GM19035 (cell line): ENCODE data around the gene CDC42EP3.

Source experiments
- ATAC-seq: cut with Tn5 transposase; IDR thresholded peaks from one replicate; pipeline ENCODE4 v1.9.1; 2021; ENCODE audit not compliant: unreplicated experiment

CDC42EP3 gene

DNA sequence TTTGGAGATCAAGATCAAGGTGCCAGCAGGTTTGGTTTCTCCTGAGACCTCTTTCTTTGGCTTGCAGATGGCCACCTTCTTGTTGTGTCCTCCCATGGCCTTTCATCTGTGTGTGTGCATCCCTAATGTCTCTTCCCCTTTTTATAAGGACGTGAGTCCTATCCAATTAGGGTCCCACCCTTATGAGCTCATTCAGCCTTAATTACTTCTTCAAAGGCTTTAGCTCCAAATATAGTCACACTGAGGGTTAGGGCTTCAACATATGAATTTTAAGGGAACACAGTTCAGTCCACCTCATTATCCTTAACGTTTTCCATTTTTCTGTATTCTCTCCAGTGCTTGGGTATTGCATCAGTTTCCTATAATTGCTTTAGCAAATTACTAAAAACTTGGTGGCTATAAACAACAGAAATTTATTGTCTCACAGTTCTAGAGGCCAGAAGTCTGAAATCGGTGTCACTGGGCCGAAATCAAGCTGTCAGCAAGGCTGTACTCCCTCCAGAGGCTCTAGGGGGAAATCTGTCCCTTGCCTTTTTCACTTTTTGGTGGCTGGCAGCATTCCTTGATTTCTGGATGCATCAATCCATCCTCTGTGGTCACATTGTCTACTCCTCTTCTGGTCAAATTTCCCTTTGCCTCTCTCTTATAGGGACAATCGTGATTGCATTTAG, 34.1 kb downstream of the CDC42EP3 start:
- no peak for ATAC-seq

DNA sequence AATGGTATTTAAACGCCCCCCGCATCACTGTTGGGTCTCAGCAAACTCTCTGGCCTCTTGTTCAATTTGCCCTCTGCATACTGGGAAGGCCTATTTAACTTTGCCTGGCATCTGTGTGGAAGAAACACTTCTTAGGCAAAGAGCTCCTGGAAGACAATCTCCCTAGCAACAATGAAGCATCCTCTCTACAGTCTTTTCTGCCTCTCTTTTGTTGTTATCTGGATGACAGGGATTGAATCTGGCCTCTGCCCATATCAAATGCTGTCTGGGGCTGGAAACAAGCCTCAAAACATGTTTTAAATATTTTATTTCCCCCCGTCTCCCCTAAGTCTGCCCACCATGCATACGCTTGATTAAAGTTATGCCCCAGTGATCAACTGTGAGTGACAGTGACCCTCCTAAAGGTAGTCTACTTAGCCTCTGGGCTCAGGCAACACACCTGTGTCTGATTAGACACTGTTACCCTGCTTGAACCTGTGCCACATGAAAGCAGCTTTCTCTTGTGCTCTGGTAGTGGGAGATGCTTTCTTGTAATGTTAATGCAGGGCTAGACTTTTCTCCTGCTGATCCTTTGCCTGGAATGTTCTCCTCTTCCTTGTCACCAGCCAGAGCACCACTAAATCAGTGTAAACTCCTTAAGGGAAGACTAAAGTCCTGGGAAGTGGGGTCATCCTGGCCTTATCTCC, 34.9 kb downstream of the CDC42EP3 start:
- no peak for ATAC-seq

DNA sequence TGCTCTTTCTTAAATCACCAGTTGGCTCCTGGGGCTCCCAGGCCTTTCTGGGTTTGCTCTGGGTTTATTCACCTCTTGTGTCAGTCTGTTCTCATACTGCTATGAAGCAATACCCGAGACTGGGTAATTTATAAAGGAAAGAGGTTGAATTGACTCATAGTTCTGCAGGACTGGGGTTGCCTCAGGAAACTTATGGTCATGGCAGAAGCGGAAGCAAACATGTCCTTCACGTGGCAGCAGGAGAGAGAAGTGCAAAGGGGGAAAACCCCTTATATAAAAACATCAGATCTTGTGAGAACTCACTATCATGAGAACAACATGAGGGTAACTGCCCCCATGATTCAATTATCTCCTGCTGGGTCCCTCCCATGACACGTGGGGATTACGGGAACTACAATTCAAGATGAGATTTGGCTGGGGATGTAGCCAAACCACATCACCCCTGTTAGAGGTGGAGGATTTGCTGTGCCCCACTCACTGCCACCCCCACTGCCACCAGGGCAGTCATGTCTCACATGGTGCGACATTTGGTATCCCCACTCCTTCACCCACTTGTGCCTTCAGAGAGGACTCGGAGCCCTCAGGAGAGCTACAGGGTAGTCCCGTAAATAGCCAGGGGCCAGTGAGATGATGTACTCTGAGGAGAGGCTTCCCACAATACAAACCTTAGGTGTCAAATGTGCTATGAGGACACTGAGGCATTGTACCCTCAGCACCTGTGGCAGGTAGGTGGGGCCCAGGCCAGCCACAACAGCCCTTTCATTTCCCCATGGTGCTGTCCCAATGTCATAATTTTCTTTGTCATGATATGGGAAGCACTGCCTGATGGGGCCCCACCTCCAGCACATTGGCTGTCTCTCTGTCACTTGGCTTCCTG, 35.7 kb downstream of the CDC42EP3 start:
- ATAC-seq = peak; percentile 75

DNA sequence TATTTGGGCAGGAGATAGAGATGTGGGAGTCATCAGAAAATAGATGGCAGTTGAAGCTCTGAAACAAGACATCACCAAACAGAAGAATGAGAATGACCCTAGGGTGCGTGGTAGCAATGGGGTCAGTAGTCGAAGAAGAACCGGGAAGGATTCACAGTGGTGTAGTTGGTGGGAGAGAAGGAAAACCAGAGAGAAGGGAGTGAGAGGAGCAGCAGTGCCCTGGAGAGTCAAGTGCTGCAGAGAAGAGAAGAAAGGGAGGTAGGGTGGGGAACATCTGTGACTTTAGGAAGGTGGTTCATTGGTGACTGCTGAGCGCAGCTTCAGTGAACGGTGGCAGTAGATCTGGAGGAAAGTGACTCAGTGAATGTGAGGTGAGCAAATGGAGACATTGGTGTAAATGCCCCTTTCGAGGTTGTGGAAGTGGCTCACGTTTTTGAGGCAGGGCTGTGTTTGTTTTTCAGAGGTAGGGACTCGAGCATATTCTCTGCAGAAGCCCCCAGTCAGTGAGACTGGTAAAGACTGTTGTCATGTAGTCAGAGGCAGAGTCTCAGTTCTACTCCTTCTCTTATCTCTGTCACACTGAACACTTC, 36.4 kb downstream of the CDC42EP3 start:
- ATAC-seq = no peak

DNA sequence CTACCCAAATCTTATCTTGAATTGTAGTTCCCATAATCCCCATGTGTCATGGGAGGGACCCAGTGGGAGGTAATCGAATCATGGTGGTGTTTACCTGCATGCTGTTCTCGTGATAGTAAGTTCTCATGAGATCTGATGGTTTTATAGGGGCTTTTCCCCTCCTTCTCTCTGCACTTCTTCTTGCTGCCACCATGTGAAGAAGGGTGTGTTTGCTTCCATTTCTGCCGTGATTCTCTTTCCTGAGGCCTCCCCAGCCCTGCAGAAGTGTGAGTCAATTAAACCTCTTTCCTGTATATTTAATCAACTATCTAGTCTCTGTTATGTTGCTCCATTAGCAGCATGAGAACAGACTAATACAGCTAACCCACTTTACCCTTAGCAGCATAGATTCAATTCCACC, 37.6 kb downstream of the CDC42EP3 start:
- no peak for ATAC-seq

DNA sequence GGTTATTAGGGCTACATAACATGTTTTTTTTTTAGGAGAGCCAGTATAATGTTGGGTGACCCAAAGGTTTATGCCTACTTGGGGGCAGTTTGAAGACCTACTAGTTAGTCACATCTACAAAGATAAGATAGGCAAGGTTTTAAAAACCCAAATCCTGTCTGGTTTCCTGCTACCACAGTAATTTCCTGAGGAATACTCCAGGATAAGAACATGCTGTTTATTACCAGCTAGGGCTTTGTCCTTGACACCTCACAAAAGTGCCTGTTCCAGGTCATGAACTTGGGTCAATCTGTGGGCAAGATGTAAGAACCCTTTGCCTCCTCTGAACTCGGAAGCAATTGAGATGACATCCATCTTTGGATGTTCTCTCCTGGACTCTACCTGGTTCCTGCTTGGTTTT, 38.2 kb downstream of the CDC42EP3 start:
- no peak for ATAC-seq

DNA sequence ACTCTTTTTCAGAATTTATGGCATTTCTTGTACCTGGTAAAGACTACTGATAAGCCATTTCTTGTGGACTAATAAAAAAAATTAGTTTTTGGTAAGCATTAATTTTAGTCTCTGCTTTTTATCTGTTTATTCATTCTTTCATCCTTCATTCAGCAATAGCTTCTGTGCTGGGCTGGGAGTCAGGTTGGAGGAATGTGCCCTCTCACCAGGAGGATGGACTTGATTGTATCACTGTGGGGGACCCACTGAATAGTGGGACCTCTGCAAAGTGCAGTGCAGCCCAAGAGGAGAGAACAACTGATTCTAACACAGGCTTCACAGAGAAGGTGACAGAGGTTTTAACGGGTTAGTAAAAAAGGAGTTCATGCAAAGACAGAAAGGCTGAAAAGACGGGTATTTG, 39.1 kb downstream of the CDC42EP3 start:
- no peak for ATAC-seq

DNA sequence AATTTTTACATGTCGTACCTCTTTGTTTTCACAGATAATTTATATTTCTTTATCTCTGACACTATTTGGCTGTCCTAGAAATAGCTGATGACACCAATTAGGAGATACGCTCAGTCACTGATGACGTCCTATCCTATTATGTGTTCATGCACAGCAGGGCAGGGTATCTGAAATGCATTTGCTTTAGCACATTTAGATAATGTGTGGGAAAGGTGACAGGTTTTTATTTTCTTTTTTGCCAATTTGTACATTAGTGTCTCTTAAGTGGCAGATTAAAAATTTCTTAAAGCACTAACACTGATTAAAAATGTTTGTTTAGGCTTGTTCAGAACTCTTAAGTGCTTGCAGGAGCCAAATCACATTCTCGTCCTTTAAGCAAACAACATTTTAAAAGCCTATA, 39.7 kb downstream of the CDC42EP3 start:
- no peak for ATAC-seq

DNA sequence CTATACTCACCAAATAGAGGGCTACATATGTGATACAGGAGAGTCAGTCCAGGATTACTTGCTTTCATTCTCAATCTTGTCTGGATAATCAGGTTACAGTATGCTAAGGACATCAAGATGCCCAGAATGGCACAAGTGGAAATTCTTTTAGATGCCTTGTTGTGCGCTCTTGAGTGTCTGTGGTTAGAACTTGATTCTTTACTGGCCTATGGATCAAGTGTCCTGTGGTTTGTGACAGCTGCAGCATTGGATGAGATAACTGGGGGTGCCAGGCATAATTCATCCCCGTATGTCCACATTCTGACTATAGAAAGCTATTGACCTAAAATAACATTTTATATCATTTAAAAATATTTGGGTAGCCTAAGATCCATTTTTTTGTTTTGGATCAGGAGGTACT, 40.1 kb downstream of the CDC42EP3 start:
- ATAC-seq = no peak

DNA sequence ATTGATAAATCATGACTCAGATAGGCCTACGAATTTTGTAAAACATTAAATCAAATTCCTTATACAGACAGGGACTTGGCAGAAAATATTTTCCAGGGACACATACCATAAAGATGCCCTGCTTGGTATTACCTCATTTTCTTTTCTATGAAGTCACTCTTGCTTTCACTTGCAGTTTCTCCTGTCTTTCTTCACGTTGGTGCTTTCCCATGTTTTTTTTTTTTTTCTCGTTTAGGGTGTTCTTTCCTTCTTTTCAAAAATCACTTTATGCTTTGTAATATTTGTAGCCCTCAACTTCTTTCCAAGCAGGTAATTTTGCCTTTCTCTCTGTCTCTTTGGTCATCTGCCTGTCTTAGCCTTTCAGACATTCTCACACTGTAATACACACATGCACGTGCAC, 40.7 kb downstream of the CDC42EP3 start:
- no peak for ATAC-seq

DNA sequence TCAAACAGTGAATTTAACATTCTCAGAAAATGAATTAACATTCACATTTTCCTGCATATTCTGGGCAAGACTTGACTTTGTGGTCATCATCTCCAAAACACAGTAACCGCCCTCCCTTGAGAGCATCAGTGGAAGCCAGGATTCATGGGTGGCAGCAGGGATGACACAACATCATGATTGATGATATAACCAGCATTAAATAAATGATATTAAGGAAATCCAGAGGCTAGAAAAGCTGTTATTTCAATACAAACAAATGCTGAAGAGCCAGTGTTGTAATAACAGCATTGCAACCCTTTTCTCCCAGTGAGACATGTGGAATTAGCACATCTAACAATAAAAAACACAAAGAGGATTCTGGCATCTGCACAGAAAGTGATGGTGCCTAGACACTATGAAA, 41.1 kb downstream of the CDC42EP3 start:
- no peak for ATAC-seq

DNA sequence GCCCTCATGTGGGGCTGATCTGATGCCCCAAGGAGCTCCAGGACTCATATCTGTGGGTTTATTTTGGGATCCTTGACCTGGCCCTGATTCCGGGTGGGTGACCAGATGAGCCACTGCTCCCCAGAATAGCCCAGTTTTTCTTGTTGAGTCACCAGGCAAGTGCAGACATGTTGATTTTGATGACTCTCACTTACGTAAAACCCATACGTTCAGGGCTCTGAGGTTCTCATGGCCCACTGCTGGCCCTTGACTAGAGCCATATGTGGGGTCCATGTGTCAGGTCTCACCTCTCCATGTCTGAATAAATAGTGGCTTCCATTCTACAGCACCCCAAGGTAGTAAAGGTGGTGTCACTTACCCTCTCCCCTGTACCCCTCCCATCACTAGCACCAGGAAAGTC, 41.9 kb downstream of the CDC42EP3 start:
- ATAC-seq = no peak

DNA sequence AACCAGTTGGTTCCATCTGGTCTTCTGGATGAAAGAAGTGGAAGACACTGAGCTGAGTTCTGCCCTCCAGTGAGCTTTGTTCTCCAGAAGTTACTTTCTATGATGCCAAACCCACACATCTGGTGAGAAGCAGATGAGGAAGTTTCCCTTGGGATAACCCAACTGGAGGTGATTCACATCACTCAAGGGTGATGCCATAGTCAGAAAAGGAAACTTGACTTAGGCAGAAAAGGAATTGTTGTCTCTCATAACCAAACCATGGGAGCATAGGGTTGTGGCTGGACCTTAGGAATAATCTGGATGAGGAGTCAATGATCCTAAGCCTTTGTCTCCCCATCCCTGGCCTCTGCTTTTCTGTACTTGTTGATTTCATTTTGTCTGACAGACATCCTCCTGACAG, 43.7 kb downstream of the CDC42EP3 start:
- ATAC-seq = no peak

DNA sequence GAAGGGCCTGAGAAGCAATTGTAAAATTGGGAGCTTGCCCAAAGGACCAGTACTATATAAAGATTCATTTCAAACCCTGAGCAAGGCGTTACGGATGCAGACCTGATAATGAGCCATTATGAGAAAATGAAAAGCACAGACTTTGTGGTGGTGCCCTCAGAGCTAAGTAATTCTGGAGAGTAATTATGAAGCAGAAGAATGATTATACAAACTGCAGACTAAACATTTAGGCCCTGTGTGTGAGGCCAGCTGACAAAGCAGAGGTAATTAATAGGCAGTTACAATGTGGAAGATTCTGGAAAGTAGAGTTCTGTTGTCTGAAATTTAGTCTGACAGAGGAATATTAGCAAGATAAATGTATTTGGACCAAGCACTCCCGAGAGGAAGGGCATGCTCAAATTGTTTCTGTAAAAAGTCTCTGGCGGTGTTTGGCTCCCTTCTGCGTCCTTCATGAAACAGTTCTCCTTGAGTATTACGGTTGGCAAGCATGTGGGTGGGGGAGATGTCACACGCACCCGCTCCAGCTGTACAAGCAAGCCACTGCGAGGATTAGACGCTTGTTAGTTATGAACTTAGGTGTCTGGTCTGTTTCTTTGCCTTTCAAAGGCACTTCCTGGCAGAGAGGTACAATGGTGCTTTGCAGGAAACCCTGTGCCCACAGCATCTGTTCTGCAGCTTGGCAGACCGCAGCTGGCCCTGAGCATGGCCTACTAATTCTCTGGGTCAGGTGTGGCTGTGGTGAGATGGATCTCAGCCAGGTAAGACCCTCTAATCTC, 45.5 kb downstream of the CDC42EP3 start:
- ATAC-seq = no peak

DNA sequence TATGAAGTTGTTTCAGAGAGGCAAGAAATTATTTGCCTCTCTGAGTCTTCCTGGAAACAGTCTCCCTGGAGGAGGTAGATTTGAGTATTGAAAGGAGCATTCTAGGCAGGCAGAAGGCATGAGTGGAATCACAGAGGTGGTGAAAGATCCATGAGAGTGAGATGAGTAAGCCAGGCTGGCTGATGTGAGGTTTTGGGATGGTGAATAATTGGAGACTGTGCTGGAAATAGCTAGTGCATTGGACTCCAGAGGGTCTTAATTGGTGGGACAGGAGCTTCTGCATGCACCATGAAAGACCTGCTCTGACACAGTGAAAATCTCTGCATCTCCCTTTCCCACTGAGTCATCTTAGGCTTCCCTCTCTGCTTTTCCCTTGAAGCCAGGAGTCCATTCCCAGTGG, 46.3 kb downstream of the CDC42EP3 start:
- ATAC-seq = no peak

DNA sequence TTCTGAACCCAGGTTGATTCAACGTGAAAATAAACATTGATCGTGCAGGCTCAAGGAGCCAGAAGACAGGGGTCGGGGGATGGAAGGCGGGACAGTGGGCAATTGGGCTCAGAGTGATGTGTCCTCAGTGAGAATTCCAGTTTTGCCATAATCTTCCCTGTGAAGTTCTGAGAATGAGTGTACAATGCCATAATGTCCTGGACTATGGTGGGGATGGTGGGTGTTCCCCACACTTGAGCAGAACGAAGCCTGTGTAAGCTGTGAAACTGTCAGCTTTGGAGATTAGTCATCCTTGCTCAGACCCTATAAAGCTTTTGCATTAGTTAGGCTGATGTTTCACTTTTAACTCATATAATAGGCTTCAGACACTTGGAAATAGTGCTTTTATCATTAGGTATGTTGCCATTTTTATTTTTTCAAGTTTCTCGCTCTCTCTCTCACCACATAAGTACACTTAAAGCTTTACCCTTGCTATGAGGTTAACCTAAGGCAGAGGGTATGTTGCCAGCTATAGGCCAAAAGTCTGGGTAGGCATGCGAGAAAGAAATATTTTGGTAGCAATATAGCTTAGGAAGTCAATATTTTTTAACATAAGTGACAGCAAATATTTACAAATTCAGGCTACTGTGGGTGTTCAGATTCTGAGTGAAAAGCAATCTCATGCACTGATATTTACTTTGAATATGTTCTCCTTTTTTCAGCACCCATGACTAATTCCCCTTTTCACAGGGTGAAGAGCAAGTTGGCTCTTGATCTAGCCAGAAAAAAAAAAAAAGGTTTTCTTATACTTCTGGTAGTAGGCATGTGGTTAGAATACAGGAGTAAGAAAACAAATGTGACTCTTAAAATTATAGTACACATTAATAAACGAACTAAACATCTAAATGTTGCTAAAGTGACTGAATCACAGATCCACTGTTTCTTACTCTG, 47.2 kb downstream of the CDC42EP3 start:
- peak; percentile 83 for ATAC-seq

DNA sequence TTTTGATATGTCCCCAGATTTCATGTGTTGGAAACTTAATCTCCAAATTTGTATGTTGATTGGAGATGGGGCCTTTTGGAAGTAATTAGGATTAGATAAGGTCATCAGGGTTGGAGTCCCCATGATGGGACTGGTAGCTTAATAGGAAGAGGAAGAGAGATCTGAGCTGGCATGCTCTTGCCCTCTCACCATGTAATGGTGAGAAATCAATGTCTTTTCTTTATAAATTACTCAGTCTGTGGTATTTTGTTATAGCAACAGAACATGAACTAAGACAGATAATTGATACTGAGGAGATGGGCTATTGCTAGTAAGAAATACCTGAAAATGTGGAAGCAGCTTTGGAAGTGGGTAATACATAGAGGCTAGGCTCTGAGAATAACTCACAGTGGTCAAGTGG, 48.0 kb downstream of the CDC42EP3 start:
- no peak for ATAC-seq

DNA sequence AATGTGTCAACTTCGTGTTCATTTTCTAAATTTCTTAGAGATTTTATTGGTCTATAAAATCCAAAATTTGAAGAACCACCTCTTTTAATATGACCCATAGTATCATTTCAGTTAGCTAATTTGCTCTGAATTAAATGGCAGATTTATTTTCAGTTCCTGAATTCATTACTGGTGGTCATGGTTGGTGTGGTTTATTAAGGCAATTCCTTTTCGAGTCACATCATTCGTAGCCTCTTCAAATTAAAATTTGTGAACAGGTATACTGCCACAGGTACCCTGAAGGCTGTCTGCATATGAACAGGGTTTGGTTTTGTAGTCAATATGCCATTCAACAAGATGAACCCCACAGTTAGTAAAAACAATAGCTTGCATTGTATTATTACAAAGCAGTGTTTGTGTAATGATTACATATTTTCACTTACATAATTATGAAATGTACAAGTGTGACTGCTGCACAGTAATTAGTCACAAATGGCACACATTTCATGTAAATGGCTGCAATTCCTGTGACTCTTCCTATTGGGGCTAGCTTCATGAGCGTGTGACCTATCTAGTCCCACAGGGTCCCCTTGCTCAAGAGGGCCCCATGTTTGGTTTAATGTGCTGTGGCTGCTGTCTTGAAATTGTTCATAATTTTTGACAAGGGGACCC, 48.9 kb downstream of the CDC42EP3 start:
- no peak for ATAC-seq

DNA sequence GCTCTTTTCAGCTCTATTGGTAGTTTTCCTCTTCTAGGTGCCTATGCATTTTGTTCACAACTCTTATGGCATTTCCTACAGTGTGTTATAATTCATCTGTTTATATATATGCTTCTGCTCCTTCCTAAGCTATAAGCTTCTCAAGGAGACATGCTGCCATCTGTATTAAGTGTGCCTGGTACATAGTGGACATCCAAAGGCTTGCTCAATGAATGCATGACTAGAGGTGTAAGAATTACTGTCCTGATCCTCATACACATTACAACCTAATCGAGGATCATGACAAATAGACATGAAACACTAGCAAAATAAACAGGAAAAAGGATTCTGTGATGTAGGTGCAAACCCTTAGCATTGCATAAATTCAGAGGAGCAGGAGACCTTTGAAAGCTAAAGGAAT, 50.2 kb downstream of the CDC42EP3 start:
- no peak for ATAC-seq
